ENCODE measurements around the gene THRAP3.

Gene THRAP3

GRCh38 chr1:36323636-36324352, 99.6 kb downstream of the THRAP3 start, which contains the start of gene EVA1B:
EVA1B (minus strand) TSS chr1:36323645; CDS start chr1:36323037, 608 bp downstream.
- DNase-seq (ENCODE audit: low read depth in 3 of 3) = no peak

- DNase-seq (ENCODE audit: low read depth in 3 of 3) = no peak
Measured at GRCh38 chr1:36324353-36324703, 100.1 kb downstream of the THRAP3 start.

GRCh38 chr1:36326499-36326898, 102.3 kb downstream of the THRAP3 start:
- no peak for DNase-seq (ENCODE audit: low read depth in 3 of 3)

GRCh38 chr1:36327421-36328087, 103.3 kb downstream of the THRAP3 start:
- no peak for DNase-seq (ENCODE audit: low read depth in 3 of 3)

GRCh38 chr1:36328088-36328480, 103.8 kb downstream of the THRAP3 start:
- DNase-seq (ENCODE audit: low read depth in 3 of 3) = no peak

GRCh38 chr1:36328713-36329112, 104.5 kb downstream of the THRAP3 start:
- DNase-seq (ENCODE audit: low read depth in 3 of 3) = no peak

- DNase-seq (ENCODE audit: low read depth in 3 of 3) = no peak
Measured at GRCh38 chr1:36329817-36330216, 105.6 kb downstream of the THRAP3 start.

GRCh38 chr1:36330940-36331339, 106.7 kb downstream of the THRAP3 start:
- no peak for DNase-seq (ENCODE audit: low read depth in 3 of 3)

GRCh38 chr1:36337830-36338229, 113.6 kb downstream of the THRAP3 start:
- DNase-seq (ENCODE audit: low read depth in 3 of 3) = no peak

- DNase-seq (ENCODE audit: low read depth in 3 of 3) = no peak
Measured at GRCh38 chr1:36339215-36339614, 115.0 kb downstream of the THRAP3 start.

GRCh38 chr1:36339615-36340014, 115.4 kb downstream of the THRAP3 start:
- DNase-seq (ENCODE audit: low read depth in 3 of 3) = no peak

GRCh38 chr1:36341626-36342320, 117.5 kb downstream of the THRAP3 start:
- no peak for DNase-seq (ENCODE audit: low read depth in 3 of 3)

GRCh38 chr1:36342426-36343185, 118.4 kb downstream of the THRAP3 start:
- peak in 2 of 3 experiments; percentile 37 to 45 for DNase-seq (ENCODE audit: low read depth in 3 of 3)

- DNase-seq (ENCODE audit: low read depth in 3 of 3) = no peak
Measured at GRCh38 chr1:36343651-36344394, 119.6 kb downstream of the THRAP3 start.

GRCh38 chr1:36344395-36344680, 120.1 kb downstream of the THRAP3 start:
- DNase-seq (ENCODE audit: low read depth in 3 of 3) = no peak

GRCh38 chr1:36345353-36345752, 121.1 kb downstream of the THRAP3 start:
- no peak for DNase-seq (ENCODE audit: low read depth in 3 of 3)

GRCh38 chr1:36346741-36347370, 122.6 kb downstream of the THRAP3 start:
- DNase-seq (ENCODE audit: low read depth in 3 of 3) = no peak

GRCh38 chr1:36349241-36349671, 125.0 kb downstream of the THRAP3 start:
- no peak for DNase-seq (ENCODE audit: low read depth in 3 of 3)

- no peak for DNase-seq (ENCODE audit: low read depth in 3 of 3)
Measured at GRCh38 chr1:36349839-36350238, 125.6 kb downstream of the THRAP3 start.

GRCh38 chr1:36350659-36351226, 126.5 kb downstream of the THRAP3 start:
- peak; percentile 23 to 44 (median 42) for DNase-seq (ENCODE audit: low read depth in 3 of 3)
